Prostate gland (tissue), 2 donors: ENCODE results near the gene ANKIB1. TPM values are rescaled to one million over a fixed set of nuclear protein-coding genes. Genes with fewer than 3 reads are reported as not detected.

Source experiments
- DNase-seq: peaks from one replicate; pipeline ENCODE4 v3.0.0-alpha.2; 2019; ENCODE audit warnings: low spot score
- H3K27ac ChIP-seq, 2 donors: fragments of 200-600 bp; sonication (generic); 2 replicates each; pipeline ENCODE4 v1.5.1; 2017 to 2019
- H3K27me3 ChIP-seq: fragments of 200-600 bp; sonication (generic); replicated peaks from 2 replicates; pipeline ENCODE4 v1.5.1; 2019; ENCODE audit not compliant: insufficient read depth
- H3K36me3 ChIP-seq, 2 donors: fragments of 200-600 bp; sonication (generic); 1 replicate in 1 of 2; 2 replicates in 1 of 2; pipeline versions ENCODE4 v1.5.1 to v1.8.1; 2017 to 2019
- H3K4me1 ChIP-seq: fragments of 200-600 bp; sonication (generic); replicated peaks from 2 replicates; pipeline ENCODE4 v1.5.1; 2019
- H3K4me3 ChIP-seq, 2 donors: fragments of 200-600 bp; sonication (generic); 2 replicates each; pipeline ENCODE4 v1.5.1; 2017 to 2019
- H3K9me3 ChIP-seq: fragments of 200-600 bp; sonication (generic); 2 replicates; pipeline ENCODE4 v1.5.1; 2017
- CTCF ChIP-seq, 4 experiments: fragments of 200-600 bp in 2 of 4; fragments of 450-650 bp in 2 of 4; sonication (generic) in 2 of 4; IDR thresholded peaks; 1 replicate in 3 of 4; 2 replicates in 1 of 4; pipeline ENCODE4 v1.5.1; 2016 to 2019; ENCODE audit warnings: antibody characterized with exemption in 4 of 4, mild to moderate bottlenecking in 2 of 4, moderate library complexity in 2 of 4
- POLR2A ChIP-seq: fragments of 450-650 bp; IDR thresholded peaks from one replicate; pipeline ENCODE4 v1.6.1; 2016; ENCODE audit warnings: antibody characterized with exemption, mild to moderate bottlenecking
- POLR2AphosphoS5 ChIP-seq: sonication (generic); formaldehyde crosslinking; IDR thresholded peaks from one replicate; pipeline ENCODE4 v1.6.1; 2017; ENCODE audit warnings: antibody characterized with exemption
- WGBS: methylation state at CpG from one replicate; pipeline ENCODE4 v1.1.5; 2018; 5-methylcytosine and 5-hydroxymethylcytosine counted together
- intact Hi-C: fragments of 100-400 bp; cut with DNase I; formaldehyde crosslinking; loops from one replicate; pipeline ENCODE4 v1.14.2; 2022
- total RNA-seq, 2 donors: library from RNA; depleted of rRNA; stranded (reverse); fragments of >200 nt; gene quantifications; one replicate each; pipeline ENCODE4 v1.1.0, GENCODE V29; 2016

The ANKIB1 gene
- total RNA-seq = 10 to 100 TPM; 20.1 to 47.9 TPM

GRCh38 chr7:92245487-92246359 lies at the start of gene ANKIB1, which contains the start of gene KRIT1:
ANKIB1 (plus strand) TSS chr7:92245974; CDS start chr7:92294979, 49,005 bp downstream.
KRIT1 (minus strand) TSS chr7:92245914; CDS start chr7:92242135, 3,779 bp downstream.
- Histone ChIP-seq H3K27ac (peak within 1 kb of the TSS; percentile 85 to 92), H3K36me3 (no peaks in the 10 kb centered on the region), H3K4me1 (no peaks in the 10 kb centered on the region), H3K9me3 (no peaks in the 10 kb centered on the region), H3K27me3 (no peaks in the 10 kb centered on the region), H3K4me3 (peak within 1 kb of the TSS; percentile 90)
- peak; percentile 43 for TF ChIP-seq POLR2A
- TF ChIP-seq POLR2AphosphoS5 = peak; percentile 61
- peak in 2 of 4 experiments; percentile 30 to 39 for TF ChIP-seq CTCF (IDR thresholded peaks at IDR 0.05)
- WGBS = under 1% methylated on average over 43 of the region's 71 CpGs
- intact Hi-C loops = loop anchor here (5.0 kb wide), 1 partner anchor 197 kb away; no protein-coding TSS in a partner anchor
- DNase-seq = peak; percentile 83

GRCh38 chr7:92200791-92201190 lies 45.0 kb upstream of the ANKIB1 start:
- no peak for TF ChIP-seq POLR2A
- TF ChIP-seq CTCF (IDR thresholded peaks at IDR 0.05) = no peak
- TF ChIP-seq POLR2AphosphoS5 = no peak
- no peak overlapping the region for H3K4me3 ChIP-seq
- peaks cover 0 to under 1% of the 10 kb centered on the region in 2 donors for H3K36me3 ChIP-seq
- no peaks in the 10 kb centered on the region for H3K27me3 ChIP-seq
- H3K4me1 ChIP-seq = no peaks in the 10 kb centered on the region
- DNase-seq = no peak
- intact Hi-C loops = no loop called here
- H3K27ac ChIP-seq = no peak overlapping the region
- WGBS = 83% methylated on average over 1 of the region's 1 CpG
- no peaks in the 10 kb centered on the region for H3K9me3 ChIP-seq

- 98% methylated on average over 3 of the region's 3 CpGs for WGBS
- Histone ChIP-seq H3K4me1 (no peaks in the 10 kb centered on the region), H3K27ac (no peak overlapping the region), H3K36me3 (peaks cover 3% of the 10 kb centered on the region in 2 donors), H3K4me3 (no peak overlapping the region), H3K27me3 (no peaks in the 10 kb centered on the region), H3K9me3 (no peaks in the 10 kb centered on the region)
- TF ChIP-seq POLR2A (no peak), POLR2AphosphoS5 (no peak), CTCF (IDR thresholded peaks at IDR 0.05) (no peak)
- DNase-seq = no peak
- intact Hi-C loops = no loop called here
Measured at GRCh38 chr7:92205987-92206386, 39.8 kb upstream of the ANKIB1 start.

- Histone ChIP-seq H3K36me3 (peaks cover 3 to 10% of the 10 kb centered on the region in 2 donors), H3K27ac (no peak overlapping the region), H3K9me3 (no peaks in the 10 kb centered on the region), H3K4me3 (no peak overlapping the region), H3K4me1 (no peaks in the 10 kb centered on the region), H3K27me3 (no peaks in the 10 kb centered on the region)
- intact Hi-C loops = no loop called here
- WGBS = 88% methylated on average over 1 of the region's 1 CpG
- TF ChIP-seq CTCF (IDR thresholded peaks at IDR 0.05) (no peak), POLR2A (no peak), POLR2AphosphoS5 (no peak)
- DNase-seq = no peak
Measured at GRCh38 chr7:92206672-92207071, 39.1 kb upstream of the ANKIB1 start.
